Amygdala (tissue), 56 donors: ENCODE results near the gene DNMT1.
A peak's percentile ranks its signal among the peaks of the same experiment; 100 is the strongest.
"Not testable (repeated sequence)": the region's sequence is repeated elsewhere in the genome, so short reads cannot be mapped to it uniquely, and the experiment has no call there.

ENCODE experiments used
- DNase-seq, 56 donors: peaks; one replicate each; lab custom pipeline; 2025; lab: John Stamatoyannopoulos, UW

The DNMT1 gene

DNA sequence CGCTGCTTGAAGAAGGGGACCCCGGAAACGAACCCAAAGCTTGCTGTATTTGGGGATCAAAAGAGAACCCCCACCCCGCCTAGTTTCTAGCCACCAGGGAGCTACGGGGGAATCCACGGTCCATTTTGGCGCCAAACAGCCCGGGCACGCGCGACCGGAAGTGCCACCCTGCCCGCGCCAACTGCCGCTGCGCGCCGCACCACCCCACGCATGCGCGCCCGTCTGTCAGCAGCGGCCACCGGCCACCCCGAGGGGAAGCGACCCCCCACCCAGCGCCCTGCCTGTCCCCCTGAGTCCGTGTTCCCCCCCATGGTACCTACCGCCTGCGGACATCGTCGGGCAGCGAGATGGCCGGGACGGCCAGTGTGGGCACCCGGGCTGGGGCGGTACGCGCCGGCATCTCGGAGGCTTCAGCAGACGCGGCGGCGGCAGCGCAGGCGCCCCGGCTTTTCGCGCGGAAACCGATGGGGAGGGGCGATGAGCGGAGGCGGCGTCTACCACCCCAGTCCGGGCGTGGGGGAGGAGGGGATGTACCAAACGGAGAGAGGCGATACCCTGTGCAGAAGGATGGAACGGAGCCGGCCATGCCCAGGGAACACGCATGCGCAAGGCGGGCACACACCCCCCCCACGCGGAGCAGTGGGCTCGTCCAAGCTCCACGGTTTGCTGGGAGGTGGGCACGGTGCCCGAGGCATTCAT lies at the start of gene DNMT1:
Gene DNMT1, minus strand, starts transcription at position 454 of the 699 bp plus-strand sequence. Its CDS starts 54 bp downstream, at position 400.
- DNase-seq, result peak; percentile 75 to 99 (median 95)

DNA sequence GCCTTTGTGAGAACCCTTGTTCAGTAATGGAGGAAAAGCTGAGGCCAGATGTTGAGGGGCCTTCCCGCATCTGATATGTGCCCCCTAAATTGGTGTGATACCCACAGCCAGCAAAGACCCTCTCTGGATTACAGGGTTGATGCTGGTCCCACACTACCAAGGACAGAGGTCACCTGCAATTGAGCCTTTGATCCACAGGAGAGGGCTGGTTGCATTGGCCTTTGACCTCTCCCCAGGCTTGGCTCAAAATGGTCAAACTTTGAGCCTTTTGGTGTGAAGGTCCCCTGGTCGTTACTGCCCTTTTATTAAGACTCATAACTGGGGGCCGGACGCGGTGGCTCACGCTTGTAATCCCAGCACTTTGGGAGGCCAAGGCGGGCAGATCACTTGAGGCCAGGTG lies 48.9 kb upstream of the DNMT1 start:
- no peak for DNase-seq

DNA sequence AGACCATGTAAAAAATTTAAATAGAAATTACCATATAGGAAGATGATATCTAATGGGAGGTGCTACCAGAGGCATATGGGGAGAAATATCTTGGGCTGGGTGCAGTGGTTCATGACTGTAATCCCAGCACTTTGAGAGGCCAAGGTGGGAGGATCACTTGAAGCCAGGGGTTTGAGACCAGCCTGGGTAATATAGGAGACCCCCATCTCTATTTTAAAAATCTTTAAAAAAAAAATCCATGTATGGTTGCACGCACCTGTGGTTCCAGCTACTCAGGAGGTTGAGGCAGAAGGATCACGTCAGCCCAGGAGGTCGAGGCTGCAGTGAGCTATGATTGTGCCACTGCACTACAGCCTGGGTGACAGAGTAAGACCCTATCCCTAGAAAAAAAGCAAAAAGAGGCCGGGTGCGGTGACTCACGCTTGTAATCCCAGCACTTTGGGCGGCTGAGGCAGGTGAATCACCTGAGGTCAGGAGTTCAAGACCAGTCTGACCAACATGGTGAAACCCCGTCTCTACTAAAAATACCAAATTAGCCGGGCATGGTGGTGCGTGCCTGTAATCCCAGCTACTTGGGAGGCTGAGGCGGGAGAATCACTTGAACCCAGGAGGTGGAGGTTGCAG lies 47.2 kb upstream of the DNMT1 start:
- not testable (repeated sequence) for DNase-seq

DNA sequence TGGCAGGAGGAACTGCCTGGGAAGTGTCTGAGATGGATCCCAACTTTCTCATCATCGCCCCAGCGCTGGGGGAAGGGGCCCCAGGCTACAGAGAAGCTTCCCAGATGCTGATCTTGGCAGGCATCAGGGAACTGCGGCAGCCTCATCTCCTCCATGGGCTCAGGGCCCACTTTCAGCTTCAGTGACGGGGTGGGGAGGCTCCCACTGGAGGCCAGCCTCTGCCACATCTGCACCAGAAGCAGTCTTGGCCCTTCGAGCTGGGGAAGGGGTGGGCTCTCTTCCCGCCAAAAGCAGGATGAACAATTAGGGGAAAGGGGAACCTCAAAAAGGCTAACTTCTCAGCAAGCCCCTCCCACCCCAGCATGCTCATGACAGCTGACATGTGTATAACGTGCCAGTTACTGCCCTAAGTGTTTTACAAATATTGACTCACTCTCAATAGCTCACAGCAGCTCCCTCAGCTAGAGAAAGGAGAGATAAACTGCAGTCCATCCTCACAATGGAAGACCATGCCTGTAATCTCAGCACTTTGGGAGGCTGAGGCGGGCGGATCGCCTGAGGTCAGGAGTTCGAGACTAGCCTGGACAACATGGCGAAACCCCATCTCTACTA lies 43.5 kb upstream of the DNMT1 start:
- DNase-seq, result no peak

DNA sequence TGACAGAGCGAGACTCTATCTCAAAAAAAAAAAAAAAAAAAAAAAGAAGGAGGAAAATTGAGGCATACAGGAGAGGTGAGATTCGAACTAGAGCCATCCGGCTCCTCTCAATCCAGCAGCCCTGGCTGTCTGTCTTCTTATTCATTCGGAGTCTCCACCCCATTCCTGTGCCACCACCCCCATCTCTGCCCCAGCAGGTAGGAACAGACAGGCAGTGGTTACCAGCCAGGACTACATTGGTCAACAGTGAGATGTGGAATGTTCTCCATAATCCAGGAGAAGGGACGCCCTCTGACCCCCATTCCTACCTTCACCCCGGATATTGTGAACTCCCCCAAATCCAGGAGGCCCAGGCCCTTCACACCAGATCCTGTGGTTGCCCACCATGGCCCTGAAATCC lies 42.9 kb upstream of the DNMT1 start:
- no peak for DNase-seq

DNA sequence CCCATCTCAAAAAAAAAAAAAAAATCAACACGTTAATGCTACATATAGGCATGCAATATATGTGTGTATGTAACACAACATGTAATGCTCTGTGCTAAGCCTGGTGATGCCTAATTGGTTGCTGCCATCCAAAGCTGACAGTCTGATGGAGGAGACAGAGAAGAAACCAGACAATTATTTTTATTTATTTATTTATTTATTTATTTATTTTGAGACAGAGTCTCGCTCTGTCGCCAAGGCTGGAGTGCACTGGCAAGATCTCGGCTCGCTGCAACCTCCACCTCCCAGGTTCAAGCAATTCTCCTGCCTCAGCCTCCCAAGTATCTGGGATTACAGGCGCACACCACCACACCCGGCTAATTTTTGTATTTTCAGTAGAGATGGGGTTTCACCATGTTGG lies 40.7 kb upstream of the DNMT1 start:
- not testable (repeated sequence) for DNase-seq

DNA sequence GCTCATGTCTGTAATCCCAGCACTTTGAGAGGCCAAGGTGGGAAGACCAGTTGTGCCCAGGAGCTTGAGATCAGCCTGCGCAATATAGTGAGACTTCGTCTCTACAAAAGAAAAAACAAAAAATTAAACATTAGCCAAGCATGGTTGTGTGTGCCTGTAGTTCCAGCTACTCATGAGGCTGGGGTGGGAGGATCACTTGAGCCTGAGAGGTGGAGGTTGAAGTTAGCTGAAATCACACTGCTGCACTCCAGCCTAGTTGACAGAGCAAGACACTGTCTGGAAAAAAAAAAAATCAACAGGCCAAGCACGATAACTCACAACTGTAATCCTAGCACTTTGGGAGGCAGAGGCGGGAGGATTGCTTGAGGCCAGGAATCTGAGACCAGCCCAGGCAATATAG lies 40.2 kb upstream of the DNMT1 start:
- no peak for DNase-seq

DNA sequence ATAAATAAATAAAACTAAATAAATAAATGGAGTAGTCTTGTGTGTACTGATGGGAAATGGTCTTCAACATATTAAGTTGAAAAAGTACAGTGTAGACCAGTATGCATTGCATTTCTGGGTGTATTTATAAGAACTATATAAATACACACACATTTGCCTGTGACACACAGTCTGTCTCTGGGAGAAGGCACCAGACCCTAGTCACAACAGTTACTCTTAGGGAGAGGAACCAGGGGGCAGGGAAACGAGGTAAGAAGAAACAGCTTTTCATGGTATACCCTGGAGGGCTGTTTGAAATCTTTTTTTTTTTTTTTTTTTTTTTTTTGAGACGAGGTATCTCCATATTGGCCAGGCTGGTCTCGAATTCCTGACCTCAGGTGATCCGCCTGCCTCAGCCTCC lies 39.2 kb upstream of the DNMT1 start:
- no peak for DNase-seq

DNA sequence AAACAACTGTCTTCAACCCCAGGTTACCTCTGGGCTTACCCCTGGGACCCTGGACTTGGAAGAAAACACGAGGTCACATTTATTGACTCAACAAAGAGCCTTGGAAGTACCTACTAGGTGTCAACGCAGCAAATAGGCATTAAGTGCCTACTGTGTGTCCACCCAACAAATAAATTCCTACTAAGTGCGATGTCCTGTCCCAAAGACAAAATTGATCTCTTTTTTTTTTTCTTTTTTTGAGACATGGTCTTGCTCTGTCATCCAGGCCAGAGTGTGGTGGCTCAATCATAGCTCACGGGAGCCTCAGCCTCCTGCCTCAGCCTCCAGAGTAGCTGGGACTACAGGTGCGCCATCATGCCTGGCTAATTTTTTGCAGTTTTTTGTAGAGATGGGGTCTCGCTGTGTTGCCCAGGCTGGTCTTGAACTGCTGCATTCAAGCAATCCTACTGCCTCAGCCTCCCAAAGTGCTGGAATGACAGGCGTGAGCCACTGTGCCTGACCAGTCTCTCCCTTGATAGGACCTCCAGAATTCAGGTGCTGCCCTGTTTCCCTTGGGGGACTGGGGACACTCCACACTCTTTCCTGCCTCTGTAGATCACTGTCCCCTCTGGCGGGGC lies 37.0 kb upstream of the DNMT1 start:
- no peak for DNase-seq

DNA sequence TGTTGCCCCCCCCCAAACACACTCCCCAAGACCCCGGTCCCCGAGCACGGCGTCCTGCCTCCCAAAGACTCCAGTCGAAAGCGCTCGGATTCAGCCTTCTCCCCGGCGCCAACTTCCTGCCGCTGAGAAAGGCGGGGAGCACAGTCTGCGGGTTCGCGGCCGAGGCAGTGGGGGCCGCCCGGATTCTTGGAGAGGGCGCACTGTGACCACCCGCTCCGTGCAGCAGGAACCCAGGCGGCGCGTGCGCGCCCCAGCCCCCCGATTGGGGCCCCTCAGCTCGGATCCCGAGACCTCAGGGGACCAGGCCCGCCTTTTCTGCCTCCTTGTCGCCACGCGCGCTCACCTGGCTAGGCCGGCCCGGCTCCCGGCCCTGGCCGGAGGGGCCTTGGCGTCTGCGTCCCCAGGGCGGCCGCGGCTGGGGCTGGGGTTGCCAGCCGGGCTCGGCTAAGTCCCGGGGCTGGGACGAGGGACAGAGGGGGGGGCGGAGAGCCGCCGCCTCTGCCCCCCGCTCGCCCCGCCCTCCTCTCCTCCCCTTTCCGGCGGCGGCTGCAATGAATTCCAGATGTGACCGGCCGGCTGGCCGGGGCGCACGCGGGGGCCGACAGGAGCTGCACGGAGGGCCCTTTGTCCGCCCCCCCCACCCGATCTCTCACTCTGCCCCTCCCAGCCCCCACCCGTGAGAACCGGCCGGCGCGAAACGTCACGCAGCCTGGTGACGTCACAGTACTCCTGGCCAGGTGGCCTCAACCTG lies 36.3 kb upstream of the DNMT1 start, which contains the start of gene S1PR2:
Gene S1PR2, minus strand, starts transcription at position 471 of the 751 bp plus-strand sequence. CDS start 6,426 bp downstream, outside the sequence.
- DNase-seq, result peak in 22 of 56 donors; percentile 1 to 78 (median 25)

DNA sequence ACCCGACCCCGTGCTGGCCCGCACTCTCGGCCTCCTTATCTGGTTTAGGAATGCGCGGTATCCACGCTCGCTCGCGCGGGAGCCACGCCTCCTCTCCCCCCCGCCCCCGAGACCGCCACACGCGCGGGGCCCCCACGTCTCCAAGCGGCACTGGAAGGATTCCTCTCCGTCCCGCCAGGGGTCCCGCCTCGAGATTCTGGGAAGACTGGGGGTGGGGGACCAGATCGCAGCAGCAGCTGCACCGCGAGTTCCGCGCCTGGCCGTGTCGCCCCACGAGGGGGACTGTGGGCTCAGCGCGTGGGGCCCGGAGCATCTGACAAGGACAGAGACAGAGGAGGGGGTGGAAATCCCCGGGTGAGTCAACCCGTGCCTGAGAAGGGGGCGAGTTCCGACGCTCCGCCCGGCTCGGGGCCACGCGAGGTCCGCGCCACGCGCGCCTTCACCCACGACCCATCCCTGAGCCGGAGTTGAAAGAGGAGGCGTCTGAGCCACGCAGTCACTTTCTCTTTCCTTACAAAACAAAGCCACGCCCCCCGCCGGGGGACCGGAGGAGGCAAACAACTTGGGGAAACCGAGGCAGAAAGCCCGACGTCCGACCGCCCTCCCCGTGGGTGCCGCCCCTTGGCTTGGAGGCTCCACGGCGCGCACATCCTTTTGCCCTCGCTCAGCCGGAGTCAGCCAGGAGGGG lies 35.6 kb upstream of the DNMT1 start:
- DNase-seq, result peak in 13 of 56 donors; percentile 6 to 77 (median 30)

DNA sequence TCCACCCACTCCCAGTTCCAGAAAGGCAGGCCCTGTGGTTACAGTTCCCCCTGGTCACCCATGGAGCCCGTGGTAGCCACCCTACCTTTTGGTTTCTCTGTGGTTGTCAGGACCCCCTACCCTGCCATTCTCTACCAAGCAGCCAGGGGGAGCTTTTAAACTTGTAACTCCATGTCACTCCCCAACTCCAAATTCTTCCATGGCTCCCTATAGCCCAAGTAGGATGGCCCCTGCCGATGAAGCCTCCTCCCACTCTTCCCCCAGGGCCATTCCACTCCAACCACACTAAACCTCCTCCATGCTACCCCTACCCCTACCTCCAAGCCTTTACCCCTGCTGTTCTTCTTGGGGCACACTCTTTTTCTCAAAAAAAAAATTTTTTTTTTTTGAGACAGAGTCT lies 34.2 kb upstream of the DNMT1 start:
- peak in 1 of 56 donors; percentile 12 for DNase-seq

DNA sequence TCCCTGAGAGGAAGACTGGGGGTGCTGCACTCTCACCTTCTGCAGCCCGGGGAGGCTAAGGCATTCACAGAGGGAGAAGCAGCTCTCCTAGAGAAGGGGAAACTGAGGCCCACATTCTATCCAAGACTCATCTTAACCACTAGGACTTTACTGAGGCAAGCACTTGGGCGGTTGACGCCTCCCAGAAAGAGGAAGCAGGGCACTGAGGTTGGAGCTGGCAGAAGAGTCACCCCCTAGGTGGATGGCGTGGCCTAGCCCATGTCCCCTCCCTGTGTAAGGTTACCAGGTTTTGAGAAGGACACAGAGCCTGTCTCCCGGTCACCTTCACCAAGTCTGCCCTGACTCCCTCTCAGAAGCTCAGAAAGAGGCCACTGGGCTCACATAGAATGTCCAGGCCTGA lies 33.6 kb upstream of the DNMT1 start:
- no peak for DNase-seq

DNA sequence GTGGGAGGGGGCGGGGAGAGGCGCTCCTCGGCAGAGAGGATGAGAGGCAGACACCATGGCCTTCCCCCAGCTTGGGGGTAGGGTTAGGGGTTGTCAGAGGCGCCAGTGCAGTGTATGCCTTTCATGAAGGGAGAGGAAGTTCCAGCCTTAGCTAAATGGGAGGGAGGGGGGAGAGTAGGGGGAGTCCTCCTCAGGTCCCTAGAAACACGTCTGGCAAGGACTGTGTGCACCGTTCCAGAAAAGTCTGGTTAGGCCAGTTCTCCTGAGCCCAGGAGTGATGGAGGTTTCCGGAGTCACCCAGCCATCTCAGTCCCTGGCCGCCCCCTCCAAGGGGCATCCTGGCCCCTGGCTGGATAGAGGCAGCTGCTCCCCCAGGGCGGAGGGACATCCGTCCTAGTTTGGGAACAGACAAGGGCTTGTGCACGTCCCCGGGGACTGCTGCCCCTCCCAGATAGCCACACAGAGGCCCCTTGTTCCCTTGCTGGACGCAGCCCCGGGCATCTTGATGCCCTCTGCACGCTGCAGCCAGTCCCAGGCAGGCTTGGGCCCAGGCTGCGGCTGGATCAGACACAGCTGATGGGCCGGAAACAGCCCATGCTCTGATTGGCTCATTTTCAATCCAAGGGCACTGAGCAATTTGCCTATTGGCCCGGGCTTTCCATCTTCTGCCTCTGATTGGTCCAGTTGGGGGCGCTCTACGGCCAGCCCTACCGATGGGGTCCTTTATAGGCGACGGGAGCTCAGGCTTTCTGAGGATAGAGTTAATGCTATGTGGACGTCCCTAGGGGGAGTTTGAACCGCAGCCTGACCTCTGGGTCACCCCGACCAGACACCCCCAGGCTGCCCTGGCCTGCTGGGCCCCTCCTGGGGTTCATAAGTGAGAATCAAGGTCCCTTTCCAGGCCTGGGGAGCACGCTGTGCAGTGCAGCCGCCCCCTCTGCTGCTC lies 32.5 kb upstream of the DNMT1 start:
- DNase-seq, result peak in 55 of 56 donors; percentile 29 to 97 (median 87)

DNA sequence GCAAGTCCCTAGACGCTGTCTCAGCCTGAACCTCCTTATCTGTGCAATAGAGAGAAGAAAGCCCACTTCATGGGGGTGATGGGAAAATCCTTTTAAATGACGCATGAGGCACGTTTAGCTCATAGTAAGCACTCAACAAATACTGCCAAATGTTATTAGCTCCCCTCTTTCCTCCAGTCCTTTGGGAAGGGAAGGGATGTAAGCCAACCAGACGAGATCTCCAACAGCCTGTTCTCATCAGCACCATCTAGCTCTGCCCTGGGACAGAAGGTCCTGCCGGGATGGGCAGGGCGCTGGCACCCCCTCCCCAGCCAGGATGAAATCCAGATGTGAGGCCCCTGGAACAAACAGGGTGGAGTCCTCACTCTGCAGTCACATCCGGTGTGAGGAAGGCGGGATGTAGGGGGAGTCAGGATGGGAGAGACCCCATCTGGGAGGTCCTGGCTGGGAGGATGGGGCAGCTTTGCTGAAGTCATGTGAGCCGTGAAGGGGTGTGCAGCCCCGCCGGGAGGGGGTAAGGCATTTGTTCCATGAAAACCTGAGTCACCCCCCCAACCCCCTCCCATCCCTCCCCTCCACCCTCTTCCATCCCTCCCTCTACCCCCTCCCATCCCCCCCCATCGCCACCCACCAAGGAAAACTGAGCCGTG lies 31.7 kb upstream of the DNMT1 start:
- peak in 24 of 56 donors; percentile 4 to 67 (median 44) for DNase-seq

DNA sequence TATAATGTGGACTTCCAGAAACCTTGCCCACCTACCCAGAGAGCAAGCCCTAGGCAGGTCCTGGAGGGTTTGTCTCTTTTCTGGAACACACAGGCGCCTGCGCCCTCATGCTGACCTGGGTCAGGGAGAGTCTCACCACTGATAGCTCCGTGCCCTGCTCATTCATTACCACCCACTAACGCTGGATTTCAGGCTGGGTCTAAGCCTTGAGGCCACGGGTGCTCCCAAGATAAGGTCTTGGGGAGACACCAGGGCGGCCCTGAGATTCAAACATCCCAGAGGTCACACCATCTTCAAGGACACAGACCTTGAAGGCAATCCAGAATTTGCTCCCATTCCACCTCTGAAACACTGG lies 31.2 kb upstream of the DNMT1 start:
- DNase-seq, result no peak

DNA sequence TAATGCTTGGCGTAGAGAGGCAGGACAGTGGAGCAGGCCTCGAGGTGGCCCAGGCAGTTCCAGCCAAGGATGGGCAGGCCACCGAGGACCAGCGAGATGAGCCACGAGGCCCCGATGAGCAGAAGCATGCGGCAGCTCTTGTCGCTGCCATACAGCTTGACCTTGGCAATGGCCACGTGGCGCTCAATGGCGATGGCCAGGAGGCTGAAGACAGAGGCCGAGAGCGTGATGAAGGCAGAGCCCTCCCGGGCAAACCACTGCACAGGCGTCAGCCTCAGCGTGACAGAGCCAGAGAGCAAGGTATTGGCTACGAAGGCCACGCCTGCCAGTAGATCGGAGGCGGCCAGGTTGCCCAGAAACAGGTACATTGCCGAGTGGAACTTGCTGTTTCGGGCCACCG lies 29.6 kb upstream of the DNMT1 start:
- DNase-seq, result no peak

DNA sequence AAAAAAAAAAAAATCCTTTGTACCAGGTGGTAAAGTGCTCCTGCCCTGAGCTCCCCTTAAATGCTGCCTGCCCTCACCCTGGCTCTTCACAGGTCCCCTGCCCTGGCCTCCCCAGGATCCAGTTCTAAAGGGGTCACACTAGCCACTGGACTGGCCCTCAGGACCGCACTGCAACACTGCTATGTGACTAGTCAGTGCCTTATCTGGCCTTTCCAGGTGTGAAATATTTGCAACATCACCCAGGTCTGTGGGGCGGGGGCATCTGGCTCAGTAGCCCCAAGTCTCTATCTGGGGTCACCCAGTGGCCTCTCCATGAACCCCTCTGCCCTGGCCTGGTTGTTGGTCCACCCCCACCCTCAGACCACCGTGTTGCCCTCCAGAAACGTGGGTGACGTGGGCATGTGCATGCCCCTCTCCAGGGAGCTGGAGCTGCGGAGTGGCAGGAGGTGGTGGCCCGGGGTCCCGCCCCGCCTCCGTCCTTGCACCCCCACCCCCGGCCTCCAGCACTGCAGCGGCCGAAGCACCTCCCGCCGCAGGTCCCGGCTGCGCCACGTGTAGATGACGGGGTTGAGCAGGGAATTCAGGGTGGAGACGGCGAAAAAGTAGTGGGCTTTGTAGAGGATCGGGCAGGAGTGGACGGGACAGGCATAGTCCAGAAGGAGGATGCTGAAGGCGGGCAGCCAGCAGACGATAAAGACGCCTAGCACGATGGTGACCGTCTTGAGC lies 28.9 kb upstream of the DNMT1 start:
- no peak for DNase-seq
